AG04450 (cell line): Measurements from ENCODE around the gene ZNF267. TPM values are rescaled to one million over a fixed set of nuclear protein-coding genes. Genes with fewer than 3 reads are reported as not detected.
"Not testable (repeated sequence)": the region's sequence is repeated elsewhere in the genome, so short reads cannot be mapped to it uniquely, and the experiment has no call there.

Source experiments
- CTCF ChIA-PET: fragments of 300-600, 350-600 bp; formaldehyde crosslinking; extraction: SDS; loops from one replicate; lab custom pipeline; 2022; ENCODE audit warnings: antibody characterized with exemption, inconsistent platforms; lab: Charles Lee
- POLR2A ChIA-PET: fragments of 350-600 bp; formaldehyde crosslinking; extraction: SDS; loops from one replicate; lab custom pipeline; 2021; ENCODE audit warnings: antibody characterized with exemption, inconsistent platforms; lab: Yijun Ruan, JAX
- DNase-seq: peaks from one replicate; pipeline ENCODE4 v3.0.0-alpha.2; 2011; ENCODE audit warnings: low read depth, low spot score
- H3K27ac ChIP-seq: one replicate; pipeline ENCODE4 v1.5.1; 2012; ENCODE audit warnings: low read depth, low read length, control low read depth
- H3K27me3 ChIP-seq: one replicate; pipeline ENCODE4 v1.6.0; 2012; ENCODE audit warnings: low read length; ENCODE audit not compliant: control insufficient read depth, insufficient read depth
- H3K4me3 ChIP-seq: 2 replicates; pipeline ENCODE4 v1.5.1; 2011; ENCODE audit warnings: mild to moderate bottlenecking, low read depth, low read length, control low read depth
- H3K9me3 ChIP-seq: 2 replicates; pipeline ENCODE4 v1.5.1; 2012; ENCODE audit warnings: low read length; ENCODE audit not compliant: control insufficient read depth, insufficient read depth
- polyA minus RNA-seq: library from RNA; depleted of rRNA, polyadenylated mRNA; stranded (reverse); fragments of >200 nt; gene quantifications from 2 replicates; pipeline ENCODE4 v1.2.3, GENCODE V29; 2011; rRNA and poly(A)+ RNA removed
- polyA plus RNA-seq: library from polyadenylated mRNA; depleted of rRNA; stranded (reverse); fragments of >200 nt; gene quantifications from 2 replicates; pipeline ENCODE4 v1.2.3, GENCODE V29; 2011; rRNA removed
- TF ChIP-seq, protein P1 (sequence below): IDR thresholded peaks from 2 replicates; pipeline ENCODE4 v1.5.1; 2011; ENCODE audit warnings: low read depth, low read length, control low read depth, inconsistent platforms

Gene ZNF267
- polyA plus RNA-seq, result 5.1 and 6.8 TPM in 2 replicates
- polyA minus RNA-seq, result 6.4 and 9.2 TPM in 2 replicates

DNA sequence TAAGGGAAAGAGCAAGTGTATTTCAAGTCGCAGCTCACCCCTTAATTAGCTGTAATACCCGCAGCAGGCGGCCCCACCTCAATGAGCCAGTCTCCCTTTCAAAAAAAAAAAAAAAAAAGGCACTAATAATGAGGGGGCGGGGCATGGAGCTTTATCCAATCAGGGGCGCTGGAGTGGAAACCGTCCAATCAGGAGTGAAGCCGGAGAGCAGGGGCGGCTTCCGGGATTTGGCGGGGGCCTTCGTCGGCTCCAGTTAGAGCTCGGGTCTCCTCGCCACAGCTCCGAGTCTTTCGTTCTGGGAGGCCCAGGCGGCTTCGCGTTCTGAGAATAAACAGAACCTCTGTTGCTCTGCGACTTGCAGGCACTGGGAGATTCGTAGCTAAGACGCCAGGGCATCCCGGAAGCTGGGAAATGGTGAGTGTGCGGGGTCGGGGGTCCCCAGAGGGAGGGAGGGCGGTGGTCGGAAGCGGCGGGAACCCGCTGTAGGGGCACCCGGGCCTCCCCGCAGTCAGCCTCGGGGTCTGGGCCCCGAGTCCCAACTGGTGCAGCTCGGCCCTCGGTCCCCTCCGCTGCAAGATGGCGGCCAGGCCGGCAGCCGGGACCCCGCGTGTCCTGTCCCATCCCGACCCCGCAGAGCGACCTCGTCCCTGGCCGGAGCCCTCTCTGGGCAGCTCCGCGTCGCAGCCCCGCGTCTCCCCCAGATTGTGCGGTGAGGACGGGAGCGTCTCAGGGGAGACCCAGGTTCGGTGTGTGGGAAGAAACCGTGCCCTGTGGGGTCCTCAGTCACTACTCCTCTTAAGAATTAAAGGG lies at the start of gene ZNF267:
Gene ZNF267, plus strand, starts transcription at position 252 of the 810 bp plus-strand sequence. Its CDS starts 160 bp downstream, at position 412.
- POLR2A ChIA-PET, result interaction anchor here (0.6 to 1.8 kb wide), 11 partner anchors 16 to 694 kb away, joined by 3 to 8 read pairs (median 4); partner anchors contain the start of genes FUS and RUSF1
- CTCF ChIA-PET, result interaction anchor here (0.6 to 1.5 kb wide), 11 partner anchors 11 to 1246 kb away, joined by 3 to 4 read pairs (median 4); partner anchors contain the start of genes HSD3B7 and ZNF843
- H3K27ac ChIP-seq, result peak within 1 kb of the TSS; percentile 91
- TF ChIP-seq, protein P1, sequence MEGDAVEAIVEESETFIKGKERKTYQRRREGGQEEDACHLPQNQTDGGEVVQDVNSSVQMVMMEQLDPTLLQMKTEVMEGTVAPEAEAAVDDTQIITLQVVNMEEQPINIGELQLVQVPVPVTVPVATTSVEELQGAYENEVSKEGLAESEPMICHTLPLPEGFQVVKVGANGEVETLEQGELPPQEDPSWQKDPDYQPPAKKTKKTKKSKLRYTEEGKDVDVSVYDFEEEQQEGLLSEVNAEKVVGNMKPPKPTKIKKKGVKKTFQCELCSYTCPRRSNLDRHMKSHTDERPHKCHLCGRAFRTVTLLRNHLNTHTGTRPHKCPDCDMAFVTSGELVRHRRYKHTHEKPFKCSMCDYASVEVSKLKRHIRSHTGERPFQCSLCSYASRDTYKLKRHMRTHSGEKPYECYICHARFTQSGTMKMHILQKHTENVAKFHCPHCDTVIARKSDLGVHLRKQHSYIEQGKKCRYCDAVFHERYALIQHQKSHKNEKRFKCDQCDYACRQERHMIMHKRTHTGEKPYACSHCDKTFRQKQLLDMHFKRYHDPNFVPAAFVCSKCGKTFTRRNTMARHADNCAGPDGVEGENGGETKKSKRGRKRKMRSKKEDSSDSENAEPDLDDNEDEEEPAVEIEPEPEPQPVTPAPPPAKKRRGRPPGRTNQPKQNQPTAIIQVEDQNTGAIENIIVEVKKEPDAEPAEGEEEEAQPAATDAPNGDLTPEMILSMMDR, result no peak
- peak within 1 kb of the TSS; percentile 95 for H3K4me3 ChIP-seq
- peak; percentile 77 for DNase-seq
- H3K9me3 ChIP-seq, result no peaks in the 10 kb centered on the region; the same call in 1 of the 2 replicates
- H3K27me3 ChIP-seq, result no peaks in the 10 kb centered on the region

DNA sequence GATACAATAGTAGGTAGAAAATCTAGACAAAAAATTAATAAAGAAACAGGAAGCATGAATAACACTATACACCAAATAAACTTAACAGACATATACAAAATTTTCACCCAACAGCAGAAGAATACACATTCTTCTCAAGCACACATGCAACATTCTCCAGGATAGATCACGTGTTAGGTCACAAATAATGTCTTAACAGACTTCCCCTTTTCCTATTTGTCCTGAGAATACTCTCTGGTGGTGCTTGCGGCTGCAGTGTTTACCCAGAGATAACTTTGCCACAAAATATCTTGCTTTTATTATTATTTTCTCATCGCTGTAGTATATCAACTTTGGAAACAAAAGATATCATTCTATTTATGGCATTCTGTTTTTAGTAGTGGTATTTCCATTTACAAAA lies 40.6 kb upstream of the ZNF267 start:
- Histone ChIP-seq H3K27me3 (no peaks in the 10 kb centered on the region), H3K4me3 (no peak overlapping the region), H3K27ac (no peak overlapping the region), H3K9me3 (no peaks in the 10 kb centered on the region; the same call in 1 of the 2 replicates)
- ChIA-PET CTCF (no interaction called here), POLR2A (no interaction called here)
- TF ChIP-seq, protein P1, result no peak
- no peak for DNase-seq

DNA sequence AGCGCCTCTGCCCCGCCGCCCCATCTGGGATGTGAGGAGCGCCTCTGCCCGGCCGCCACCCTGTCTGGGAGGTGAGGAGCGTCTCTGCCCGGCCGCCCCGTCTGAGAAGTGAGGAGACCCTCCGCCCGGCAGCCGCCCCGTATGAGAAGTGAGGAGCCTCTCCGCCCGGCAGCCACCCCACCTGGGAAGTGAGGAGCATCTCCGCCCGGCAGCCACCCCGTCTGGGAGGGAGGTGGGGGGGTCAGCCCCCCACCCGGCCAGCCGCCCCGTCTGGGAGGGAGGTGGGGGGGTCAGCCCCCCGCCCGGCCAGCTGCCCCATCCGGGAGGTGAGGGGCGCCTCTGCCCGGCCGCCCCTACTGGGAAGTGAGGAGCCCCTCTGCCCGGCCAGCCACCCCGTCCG lies 37.2 kb upstream of the ZNF267 start:
- DNase-seq, H3K27ac ChIP-seq, POLR2A ChIA-PET, H3K4me3 ChIP-seq, CTCF ChIA-PET, H3K27me3 ChIP-seq: not testable (repeated sequence)
- H3K9me3 ChIP-seq, result peaks cover 11% of the 10 kb centered on the region

DNA sequence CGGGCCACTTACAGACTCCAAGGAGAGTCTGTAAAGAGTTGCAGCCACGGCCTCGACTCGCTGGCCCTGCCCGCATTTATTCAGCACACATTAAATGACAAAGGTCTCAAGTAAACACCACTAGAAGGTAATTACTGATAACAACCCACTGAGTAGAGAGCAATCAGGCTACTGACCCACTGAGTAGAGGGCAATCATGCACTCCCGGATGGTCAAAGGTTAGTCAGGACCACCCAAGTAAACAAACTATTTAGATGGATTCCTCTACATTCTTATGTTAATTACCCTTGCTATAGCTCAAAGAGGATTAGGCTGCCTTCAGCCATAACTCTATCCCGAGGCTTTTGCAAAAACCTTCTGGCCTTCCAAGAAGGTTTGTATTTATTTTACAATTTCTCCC lies 30.7 kb upstream of the ZNF267 start:
- H3K27ac ChIP-seq, result no peak overlapping the region
- CTCF ChIA-PET, result no interaction called here
- POLR2A ChIA-PET, result no interaction called here
- H3K4me3 ChIP-seq, result no peak overlapping the region
- TF ChIP-seq, protein P1, result no peak
- no peaks in the 10 kb centered on the region for H3K27me3 ChIP-seq
- no peak for DNase-seq
- H3K9me3 ChIP-seq, result peaks cover 11% of the 10 kb centered on the region

DNA sequence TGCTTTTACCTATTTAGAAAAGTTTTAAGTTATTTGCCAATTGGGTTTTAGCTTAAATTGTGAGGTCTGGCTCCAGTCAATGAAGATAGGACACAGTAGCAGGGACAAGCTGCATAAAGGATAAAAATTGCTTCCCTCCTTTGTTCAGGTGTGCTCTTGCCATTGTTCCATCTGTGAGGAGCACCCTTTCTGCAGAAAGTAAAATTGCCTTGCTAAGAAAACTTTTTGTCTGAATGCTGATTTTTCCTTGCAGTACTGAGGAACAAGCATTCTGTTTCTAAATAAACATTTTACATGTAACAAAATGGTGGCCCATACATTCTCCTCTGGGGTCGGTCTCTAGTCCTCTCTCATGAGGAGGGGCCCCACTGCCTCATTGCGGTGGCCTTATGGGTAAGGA lies 25.0 kb upstream of the ZNF267 start:
- H3K27me3 ChIP-seq, H3K4me3 ChIP-seq, DNase-seq, CTCF ChIA-PET, H3K27ac ChIP-seq, POLR2A ChIA-PET: not testable (repeated sequence)
- peaks cover 12% of the 10 kb centered on the region for H3K9me3 ChIP-seq

DNA sequence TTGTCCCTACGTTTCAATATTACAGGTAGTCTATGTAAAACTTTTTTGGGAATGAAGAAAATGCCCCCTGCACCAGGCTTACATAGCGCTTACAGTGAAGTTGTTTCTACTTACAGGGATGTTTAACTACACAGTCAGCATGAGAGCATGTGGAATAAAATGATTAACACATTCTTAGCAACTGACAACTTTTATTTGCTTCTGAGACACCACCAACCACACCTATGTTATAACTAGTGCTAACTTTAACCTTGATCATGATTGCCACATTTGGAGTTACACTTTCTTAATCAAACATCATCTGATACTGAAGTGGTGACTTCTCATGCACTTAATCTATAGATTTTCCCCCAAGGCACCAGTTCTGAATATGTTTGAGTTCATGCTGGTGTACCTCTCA lies 20.3 kb upstream of the ZNF267 start:
- CTCF ChIA-PET, result no interaction called here
- POLR2A ChIA-PET, result no interaction called here
- TF ChIP-seq, protein P1, result no peak
- H3K9me3 ChIP-seq, result peaks cover 12% of the 10 kb centered on the region
- H3K4me3 ChIP-seq, result no peak overlapping the region
- no peak for DNase-seq
- no peaks in the 10 kb centered on the region for H3K27me3 ChIP-seq
- H3K27ac ChIP-seq, result no peak overlapping the region
